ENCODE results near the gene COQ3.

GRCh38 chr6:99341862-99342455 is 52.0 kb downstream of the COQ3 start:
- TF ChIP-seq CTCF (conservative IDR thresholded peaks at IDR 0.05 in 1 of 2, IDR thresholded peaks at IDR 0.05 in 1 of 2; ENCODE audit: extremely low read depth in 1 of 2, insufficient read depth in 1 of 2, low read depth in 1 of 2, low read length in 2 of 2) (no peak), EZH2 (IDR thresholded peaks at IDR 0.05; ENCODE audit: borderline replicate concordance, low read length) (no peak)
